GM19035 (cell line): ENCODE results near the gene DGLUCY.
A peak's percentile ranks its signal among the peaks of the same experiment; 100 is the strongest.
"Not testable (repeated sequence)": the region's sequence is repeated elsewhere in the genome, so short reads cannot be mapped to it uniquely, and the experiment has no call there.

ENCODE experiments used
- ATAC-seq: cut with Tn5 transposase; IDR thresholded peaks from one replicate; pipeline ENCODE4 v1.9.1; 2021; ENCODE audit not compliant: unreplicated experiment

The DGLUCY gene

GRCh38 chr14:91202234-91202974 lies 88.5 kb downstream of the DGLUCY start:
- no peak for ATAC-seq

- no peak for ATAC-seq
Observed at GRCh38 chr14:91204657-91205056, 90.8 kb downstream of the DGLUCY start.

DNA sequence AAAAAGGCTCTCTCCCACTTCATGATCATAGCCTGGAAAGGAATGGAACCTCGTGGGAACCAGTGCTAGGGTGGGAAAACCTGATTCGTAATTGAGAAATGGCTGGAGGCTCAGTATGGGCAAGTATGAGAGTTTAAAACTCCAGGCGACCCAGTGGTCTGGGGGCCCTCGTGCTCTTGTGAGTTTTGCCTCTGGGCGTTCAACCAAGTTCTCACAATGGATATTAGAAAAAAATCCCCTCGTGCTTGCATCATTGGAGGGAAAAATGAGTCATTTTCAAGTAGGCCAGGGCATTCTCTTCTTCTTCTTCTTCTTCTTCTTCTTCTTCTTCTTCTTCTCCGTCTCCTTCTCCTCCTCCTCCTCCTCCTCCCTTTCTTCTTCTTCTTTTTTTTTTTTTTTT lies 91.6 kb downstream of the DGLUCY start:
- ATAC-seq, result no peak

DNA sequence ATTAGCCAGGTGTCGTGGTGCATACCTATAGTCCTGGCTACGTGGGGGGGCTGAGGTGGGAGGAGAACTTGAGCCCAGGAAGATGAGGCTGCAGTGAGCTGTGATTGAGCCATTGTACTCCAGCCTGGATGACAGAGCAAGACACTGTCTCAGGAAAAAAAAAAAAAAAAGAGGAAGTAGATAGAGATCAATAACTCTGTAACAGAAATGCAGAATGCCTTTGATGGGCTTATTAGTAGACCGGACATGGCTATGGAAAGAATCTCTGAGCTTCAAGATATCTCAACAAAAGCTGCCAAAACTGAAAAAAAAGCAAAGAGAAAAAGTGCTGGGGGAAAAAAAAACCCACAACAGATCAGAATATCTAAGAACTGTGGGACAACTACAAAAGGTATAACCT lies 93.1 kb downstream of the DGLUCY start:
- ATAC-seq, result no peak

GRCh38 chr14:91211017-91211416 lies 97.1 kb downstream of the DGLUCY start:
- ATAC-seq, result no peak

- no peak for ATAC-seq
Observed at GRCh38 chr14:91214306-91214705, 100.4 kb downstream of the DGLUCY start.

- no peak for ATAC-seq
Observed at GRCh38 chr14:91215381-91215780, 101.5 kb downstream of the DGLUCY start.

DNA sequence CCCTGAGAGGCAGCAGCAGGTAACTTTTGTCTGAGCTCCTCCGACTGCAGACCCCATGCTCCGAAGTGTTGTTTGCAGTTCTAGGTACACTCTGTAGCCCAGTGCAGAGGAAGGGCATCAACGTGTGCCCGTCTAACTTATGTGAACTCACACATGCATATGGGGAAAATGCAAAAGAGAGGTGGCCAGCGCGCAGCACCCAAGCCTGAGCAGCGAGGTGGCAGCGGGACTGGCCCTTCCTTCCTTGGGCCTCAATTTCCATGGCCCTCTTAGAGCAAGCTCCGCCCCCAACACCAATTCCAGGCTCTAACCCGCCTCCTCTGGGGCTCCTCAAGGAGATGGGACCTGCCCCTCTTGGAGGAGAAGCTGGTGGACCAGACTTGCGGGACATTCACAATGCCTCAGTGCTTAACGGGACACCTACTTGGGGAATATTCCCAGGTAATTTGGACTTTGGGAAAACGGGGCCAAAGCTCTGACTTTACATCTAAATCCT lies 102.9 kb downstream of the DGLUCY start:
- no peak for ATAC-seq

DNA sequence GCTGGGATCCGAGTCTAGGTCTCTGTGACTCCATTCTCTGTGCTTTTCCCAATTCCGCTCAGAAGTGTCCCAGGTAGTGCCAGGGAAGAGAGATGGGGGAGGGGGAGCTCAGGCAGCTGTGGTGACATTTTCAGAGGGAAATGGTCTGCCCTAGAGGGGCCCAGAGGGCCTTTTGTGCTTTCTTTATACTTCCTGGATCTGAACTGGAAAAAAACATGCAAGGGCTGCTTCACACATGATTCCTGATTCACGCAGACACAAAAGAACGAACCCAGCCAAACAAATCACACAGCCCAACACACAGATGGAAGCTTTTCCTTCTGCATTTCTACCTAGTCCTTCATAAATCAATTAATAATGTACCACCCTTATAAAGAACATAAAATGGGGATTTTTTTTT lies 104.1 kb downstream of the DGLUCY start:
- no peak for ATAC-seq

- no peak for ATAC-seq
Observed at GRCh38 chr14:91219517-91220389, 105.9 kb downstream of the DGLUCY start.

GRCh38 chr14:91220581-91221000 lies 106.7 kb downstream of the DGLUCY start:
- ATAC-seq, result no peak

DNA sequence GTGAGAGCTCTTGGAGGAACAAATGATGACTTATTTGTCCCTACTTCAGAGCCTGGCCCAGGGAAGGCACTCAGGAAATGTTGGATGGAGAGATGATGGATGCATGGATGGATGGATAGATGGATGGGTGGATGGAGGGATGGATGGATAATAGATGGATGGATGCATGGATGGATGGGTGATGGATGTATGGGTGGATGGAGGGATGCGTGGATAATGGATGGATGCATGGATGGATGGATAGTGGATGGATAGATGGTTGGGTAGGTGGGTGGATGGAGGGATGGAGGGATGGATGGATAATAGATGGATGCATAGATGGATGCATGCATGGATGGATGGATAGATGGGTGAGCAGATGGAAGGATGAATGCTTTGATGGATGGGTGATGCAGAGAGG lies 107.4 kb downstream of the DGLUCY start:
- no peak for ATAC-seq

- ATAC-seq, result no peak
Observed at GRCh38 chr14:91223028-91223783, 109.3 kb downstream of the DGLUCY start.

- ATAC-seq, result no peak
Observed at GRCh38 chr14:91225025-91225424, 111.2 kb downstream of the DGLUCY start.

- not testable (repeated sequence) for ATAC-seq
Observed at GRCh38 chr14:91226360-91226759, 112.5 kb downstream of the DGLUCY start.

DNA sequence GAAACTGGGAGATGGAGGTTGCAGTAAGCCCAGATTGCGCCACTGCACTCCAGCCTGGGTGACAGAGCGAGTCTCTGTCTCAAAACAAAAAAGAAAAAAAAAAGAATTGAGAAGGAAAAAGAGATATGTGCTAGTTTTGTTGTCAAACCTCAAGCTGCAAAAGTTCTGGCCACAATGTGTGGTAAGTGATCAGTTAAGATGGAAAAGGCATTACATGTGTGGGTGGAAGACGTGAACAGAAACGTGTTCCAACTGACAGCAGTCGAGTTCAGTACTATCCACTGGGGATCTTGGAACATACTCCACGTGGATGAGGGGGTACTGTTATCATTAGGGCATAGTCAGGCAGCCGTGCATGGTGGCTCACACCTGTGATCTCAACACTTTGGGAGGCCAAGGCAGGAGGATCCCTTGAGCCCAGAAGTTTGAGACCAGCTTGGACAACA lies 113.3 kb downstream of the DGLUCY start:
- no peak for ATAC-seq

DNA sequence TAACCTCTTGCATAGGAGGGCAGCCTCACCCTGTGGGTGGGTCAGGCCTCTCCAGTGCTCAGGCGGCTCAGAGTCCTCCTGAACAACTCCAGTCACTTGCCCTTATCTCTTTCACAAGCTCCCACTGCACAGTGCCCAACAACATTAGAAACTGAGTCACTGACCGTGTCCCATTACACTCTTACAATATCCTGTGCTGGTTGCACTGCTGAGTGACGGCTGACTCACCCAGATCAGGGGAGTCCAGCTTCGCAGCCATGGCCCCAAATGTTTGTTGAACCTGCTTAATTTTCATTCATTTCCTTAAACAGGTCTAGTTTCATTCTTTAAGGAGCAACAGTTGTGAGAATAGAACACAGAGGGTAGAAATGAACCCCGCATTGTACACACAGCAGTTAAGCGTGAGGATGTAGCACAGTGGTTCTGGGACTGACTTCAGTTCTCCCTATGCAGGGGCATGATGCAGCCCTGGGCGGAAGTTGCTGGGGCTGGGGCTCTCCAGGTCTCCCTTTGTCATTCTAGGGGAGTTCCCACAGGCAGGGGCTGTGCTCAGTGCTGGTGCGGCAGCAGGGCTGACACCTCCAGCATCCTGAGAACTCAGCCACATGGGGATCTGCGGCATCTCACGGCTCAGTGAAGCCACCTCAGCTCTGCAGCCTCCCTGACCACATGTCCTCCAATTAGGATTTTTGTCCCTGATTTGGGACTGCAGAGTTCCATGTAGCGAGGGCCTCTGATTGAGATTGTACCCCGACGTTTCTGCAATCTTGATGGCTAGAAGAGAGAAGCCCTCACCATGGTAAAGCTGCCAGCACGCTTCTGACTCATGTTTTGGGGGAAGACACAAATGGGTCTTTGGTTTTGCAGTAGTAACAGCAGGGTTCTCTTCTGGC lies 114.5 kb downstream of the DGLUCY start:
- ATAC-seq, result peak; percentile 74

- no peak for ATAC-seq
Observed at GRCh38 chr14:91229005-91229382, 115.1 kb downstream of the DGLUCY start.

DNA sequence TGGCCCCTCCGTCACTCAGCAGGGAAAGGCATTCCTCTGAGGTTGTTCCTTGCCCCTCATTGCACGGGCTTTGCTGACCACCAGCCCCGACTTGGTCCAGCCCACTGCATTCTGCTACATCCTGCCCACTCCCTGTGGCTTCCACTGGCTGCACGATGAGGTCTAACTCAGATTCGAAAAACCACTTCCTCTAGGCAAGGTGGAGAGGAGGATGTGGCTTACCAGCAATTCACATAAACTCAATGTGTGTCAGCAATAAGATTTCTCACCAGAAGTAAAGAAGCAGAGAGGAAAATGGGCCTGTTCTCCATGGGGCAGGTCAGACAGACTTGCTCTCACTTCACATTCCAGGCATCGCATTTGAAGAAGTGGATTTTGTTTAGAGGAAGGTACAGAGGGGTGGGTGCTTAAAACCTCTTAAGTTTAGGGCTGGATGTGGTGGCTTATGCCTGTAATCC lies 115.9 kb downstream of the DGLUCY start:
- ATAC-seq, result peak; percentile 65

- ATAC-seq, result no peak
Observed at GRCh38 chr14:91230397-91231035, 116.6 kb downstream of the DGLUCY start.
